Activated naive CD4-positive, alpha-beta T cell treated with anti-CD3 and anti-CD28 coated beads, Interleukin-2, amount 10 ng/mL, durations not matched to agents 7 days and 5 days (primary cell): Measurements from ENCODE around the gene SH2B3.

Source experiments
- CTCF ChIA-PET: fragments of 350-600 bp; sonication (Branson Sonifier 250); formaldehyde crosslinking; loops from one replicate; lab custom pipeline; 2021; ENCODE audit warnings: antibody characterized with exemption; lab: Charles Lee
- DNase-seq: peaks from one replicate; pipeline ENCODE4 v3.0.0-alpha.2; 2020
- H3K27ac Mint-ChIP-seq: one replicate; pipeline ENCODE4 v1.8.0; 2021; ENCODE audit warnings: mild to moderate bottlenecking, moderate library complexity, mixed read lengths
- H3K27me3 Mint-ChIP-seq: one replicate; pipeline ENCODE4 v1.8.0; 2021; ENCODE audit warnings: mild to moderate bottlenecking, mixed read lengths
- H3K36me3 Mint-ChIP-seq: one replicate; pipeline ENCODE4 v1.8.0; 2021; ENCODE audit warnings: mixed read lengths
- H3K4me1 Mint-ChIP-seq: one replicate; pipeline ENCODE4 v1.8.0; 2021; ENCODE audit warnings: mixed read lengths
- H3K4me3 Mint-ChIP-seq: one replicate; pipeline ENCODE4 v1.8.0; 2021; ENCODE audit warnings: mild to moderate bottlenecking, moderate library complexity, mixed read lengths
- H3K9me3 Mint-ChIP-seq: one replicate; pipeline ENCODE4 v1.8.0; 2021; ENCODE audit warnings: mixed read lengths

Gene SH2B3

DNA sequence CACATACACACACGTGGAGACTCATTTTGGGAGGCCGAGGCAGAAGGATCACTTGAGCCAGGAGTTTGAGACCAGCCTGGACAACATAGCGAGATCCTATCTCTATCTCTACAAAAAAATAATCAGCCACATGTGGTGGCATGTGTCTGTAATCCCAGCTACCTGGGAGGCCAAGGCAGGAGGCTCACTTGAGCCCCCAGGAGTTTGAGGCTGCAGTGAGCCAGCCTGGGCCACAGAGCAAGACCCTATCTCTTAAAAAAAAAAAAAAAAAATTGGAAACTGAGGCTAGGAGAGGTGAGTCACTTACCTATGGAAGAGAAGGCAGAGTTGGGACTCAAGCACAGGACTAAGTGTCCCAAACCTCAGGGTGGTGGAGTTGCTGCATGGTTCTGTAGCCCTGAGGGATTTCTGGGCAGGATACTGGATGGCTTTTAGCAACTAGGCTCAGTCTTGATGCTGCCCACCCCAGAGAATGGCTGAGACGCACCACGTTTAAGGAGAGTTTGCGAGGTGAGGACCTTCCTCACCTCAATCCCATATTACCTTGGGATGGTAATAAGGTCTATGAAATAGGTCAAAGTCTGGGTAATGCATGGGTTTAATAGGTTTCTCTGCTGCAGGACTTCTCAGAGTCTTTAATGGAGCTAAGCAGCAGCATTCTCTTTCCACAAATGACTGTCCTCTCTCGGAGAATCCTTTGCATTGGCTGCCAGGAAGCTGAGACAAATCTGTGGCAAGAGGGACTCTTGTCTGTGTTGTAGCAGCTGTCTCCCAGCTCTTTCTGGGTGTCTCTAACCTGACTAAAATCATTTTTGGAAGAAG is 35.6 kb downstream of the SH2B3 start:
- H3K4me3 Mint-ChIP-seq = no peak overlapping the region
- H3K27me3 Mint-ChIP-seq = no peaks in the 10 kb centered on the region
- CTCF ChIA-PET = interaction anchor here (1.1 to 20.9 kb wide), 3 partner anchors 11 to 39 kb away, joined by 3 to 757 read pairs (median 27); partner anchors contain the start of gene SH2B3
- DNase-seq = no peak
- peak overlapping the region; percentile 65 for H3K27ac Mint-ChIP-seq
- H3K9me3 Mint-ChIP-seq = no peaks in the 10 kb centered on the region
- H3K4me1 Mint-ChIP-seq = peaks cover 92% of the 10 kb centered on the region
- peaks cover 54% of the 10 kb centered on the region for H3K36me3 Mint-ChIP-seq

DNA sequence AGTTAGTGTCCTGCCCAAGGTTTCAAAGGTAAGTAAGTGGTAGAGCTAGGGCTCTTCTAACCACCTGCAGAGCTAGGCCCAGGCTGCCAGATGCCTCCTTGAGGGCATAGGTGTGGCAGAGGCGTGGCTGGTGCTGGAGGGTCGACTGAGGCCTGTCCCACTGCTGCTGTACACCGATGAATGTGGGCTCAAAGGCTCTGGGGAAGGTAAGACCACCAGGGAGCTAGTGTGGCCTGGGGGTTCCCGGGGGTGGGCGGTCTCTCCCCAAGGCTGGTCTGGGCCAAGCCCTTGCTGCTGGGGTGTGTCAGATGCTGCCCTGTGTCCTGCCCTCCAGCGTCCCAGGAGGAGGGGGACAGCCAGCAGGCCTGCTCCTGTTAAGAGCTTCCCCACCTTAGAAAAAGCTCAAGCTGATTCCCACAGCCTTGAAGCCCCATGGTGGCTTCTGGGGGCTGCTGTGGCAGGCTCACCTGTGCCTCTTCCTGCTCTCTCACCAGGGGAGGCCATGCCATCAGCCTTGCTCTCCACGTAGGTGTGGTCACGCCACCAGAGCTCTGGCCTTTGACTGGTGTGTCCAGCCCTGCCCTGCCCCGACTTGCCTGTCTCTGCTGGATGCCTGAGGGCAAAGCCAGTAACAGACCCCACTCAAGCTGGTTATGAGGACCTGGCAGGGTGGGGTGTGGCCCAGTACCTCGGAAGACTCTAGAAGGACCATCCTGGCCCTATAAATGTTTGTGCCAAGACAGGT is 36.8 kb downstream of the SH2B3 start:
- H3K36me3 Mint-ChIP-seq = peaks cover 59% of the 10 kb centered on the region
- CTCF ChIA-PET = interaction anchor here (1.1 to 20.9 kb wide), 5 partner anchors 8 to 40 kb away, joined by 3 to 757 read pairs (median 14); partner anchors contain the start of gene SH2B3
- peak overlapping the region; percentile 70 for H3K27ac Mint-ChIP-seq
- H3K9me3 Mint-ChIP-seq = no peaks in the 10 kb centered on the region
- no peaks in the 10 kb centered on the region for H3K27me3 Mint-ChIP-seq
- peaks cover 84% of the 10 kb centered on the region for H3K4me1 Mint-ChIP-seq
- H3K4me3 Mint-ChIP-seq = no peak overlapping the region
- DNase-seq = no peak

DNA sequence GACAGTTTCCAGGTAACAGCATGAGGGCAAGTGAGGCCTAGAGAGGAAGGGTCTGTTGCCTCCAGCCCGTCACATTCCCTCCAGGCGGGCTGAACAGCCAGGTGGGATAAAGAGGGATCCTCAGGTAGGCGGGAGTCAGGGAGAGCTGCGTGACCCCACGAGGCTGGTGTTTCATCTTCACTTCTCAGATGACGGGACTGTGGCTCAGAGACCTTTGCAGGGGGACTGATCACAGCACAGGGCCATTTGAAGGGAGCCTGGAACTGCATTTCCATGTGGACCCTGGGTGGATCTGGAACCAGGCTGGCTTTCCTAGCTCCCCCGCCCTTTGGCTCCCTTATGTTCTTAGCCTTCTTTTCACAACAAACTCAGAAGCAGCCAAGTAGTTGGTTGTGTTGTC is 37.4 kb downstream of the SH2B3 start:
- H3K27ac Mint-ChIP-seq = peak overlapping the region; percentile 95
- CTCF ChIA-PET = interaction anchor here (1.4 to 20.9 kb wide), 4 partner anchors 8 to 41 kb away, joined by 6 to 757 read pairs (median 20); partner anchors contain the start of gene SH2B3
- H3K36me3 Mint-ChIP-seq = peaks cover 59% of the 10 kb centered on the region
- peaks cover 81% of the 10 kb centered on the region for H3K4me1 Mint-ChIP-seq
- no peak for DNase-seq
- H3K27me3 Mint-ChIP-seq = no peaks in the 10 kb centered on the region
- H3K4me3 Mint-ChIP-seq = no peak overlapping the region
- H3K9me3 Mint-ChIP-seq = no peaks in the 10 kb centered on the region

DNA sequence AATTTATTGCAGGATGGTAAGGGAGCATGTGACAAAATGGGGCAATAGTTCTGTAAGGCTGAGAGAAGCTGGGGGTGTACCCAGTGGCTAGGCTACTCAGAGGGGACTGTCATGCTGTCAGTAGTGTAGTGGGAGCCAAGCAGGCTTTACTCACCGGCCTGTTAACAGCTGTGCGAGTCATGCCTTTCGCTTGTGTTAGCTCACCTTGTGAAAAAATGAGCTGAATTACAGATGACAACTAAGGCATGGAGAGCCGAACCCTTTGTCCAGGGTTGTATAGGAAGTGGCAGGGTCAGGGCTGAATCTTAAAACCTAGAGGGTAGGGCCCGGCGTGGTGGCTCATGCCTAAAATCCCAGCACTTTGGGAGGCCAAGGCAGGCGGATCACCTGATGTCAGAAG is 37.9 kb downstream of the SH2B3 start:
- Mint-ChIP-seq H3K4me1 (peaks cover 81% of the 10 kb centered on the region), H3K4me3 (no peak overlapping the region), H3K36me3 (peaks cover 61% of the 10 kb centered on the region), H3K27me3 (no peaks in the 10 kb centered on the region), H3K9me3 (no peaks in the 10 kb centered on the region), H3K27ac (peak overlapping the region; percentile 95)
- CTCF ChIA-PET = interaction anchor here (0.9 to 20.9 kb wide), 6 partner anchors 8 to 41 kb away, joined by 3 to 757 read pairs (median 11); partner anchors contain the start of gene SH2B3
- no peak for DNase-seq

DNA sequence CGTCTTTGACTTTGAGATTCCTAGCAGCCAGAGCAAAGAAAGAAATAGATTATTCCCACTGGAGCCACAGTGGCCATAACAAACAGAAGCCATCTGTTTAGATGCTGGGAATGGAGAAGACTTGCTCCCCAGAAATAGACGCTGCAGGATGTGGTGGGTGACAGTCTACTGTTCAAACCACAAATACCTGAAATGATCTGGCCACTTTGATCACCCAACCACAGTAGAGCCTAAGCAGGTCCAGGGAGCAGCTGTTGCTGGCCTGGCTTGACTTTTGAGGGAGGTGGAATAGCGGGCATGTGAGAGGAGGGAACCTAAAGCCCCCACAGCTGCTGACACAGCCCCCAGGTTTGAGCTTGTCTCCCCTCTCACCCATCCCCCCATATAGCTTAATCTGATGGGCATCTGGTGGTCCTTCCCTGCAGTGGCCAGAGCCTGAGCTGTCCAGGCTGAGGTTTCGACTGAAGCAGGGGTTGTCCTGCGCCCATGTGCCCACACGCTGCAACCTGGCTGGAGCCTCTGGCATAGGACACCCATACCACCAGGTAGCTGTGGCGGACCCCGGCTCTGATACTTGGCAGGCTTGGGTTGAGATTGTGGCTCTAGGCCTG is 38.7 kb downstream of the SH2B3 start:
- DNase-seq = peak; percentile 57
- Mint-ChIP-seq H3K36me3 (peaks cover 67% of the 10 kb centered on the region), H3K4me1 (peaks cover 83% of the 10 kb centered on the region), H3K4me3 (peak overlapping the region; percentile 58), H3K27ac (peak overlapping the region; percentile 95), H3K27me3 (no peaks in the 10 kb centered on the region), H3K9me3 (no peaks in the 10 kb centered on the region)
- CTCF ChIA-PET = interaction anchor here (0.9 to 20.9 kb wide), 6 partner anchors 10 to 42 kb away, joined by 3 to 757 read pairs (median 11); partner anchors contain the start of gene SH2B3

DNA sequence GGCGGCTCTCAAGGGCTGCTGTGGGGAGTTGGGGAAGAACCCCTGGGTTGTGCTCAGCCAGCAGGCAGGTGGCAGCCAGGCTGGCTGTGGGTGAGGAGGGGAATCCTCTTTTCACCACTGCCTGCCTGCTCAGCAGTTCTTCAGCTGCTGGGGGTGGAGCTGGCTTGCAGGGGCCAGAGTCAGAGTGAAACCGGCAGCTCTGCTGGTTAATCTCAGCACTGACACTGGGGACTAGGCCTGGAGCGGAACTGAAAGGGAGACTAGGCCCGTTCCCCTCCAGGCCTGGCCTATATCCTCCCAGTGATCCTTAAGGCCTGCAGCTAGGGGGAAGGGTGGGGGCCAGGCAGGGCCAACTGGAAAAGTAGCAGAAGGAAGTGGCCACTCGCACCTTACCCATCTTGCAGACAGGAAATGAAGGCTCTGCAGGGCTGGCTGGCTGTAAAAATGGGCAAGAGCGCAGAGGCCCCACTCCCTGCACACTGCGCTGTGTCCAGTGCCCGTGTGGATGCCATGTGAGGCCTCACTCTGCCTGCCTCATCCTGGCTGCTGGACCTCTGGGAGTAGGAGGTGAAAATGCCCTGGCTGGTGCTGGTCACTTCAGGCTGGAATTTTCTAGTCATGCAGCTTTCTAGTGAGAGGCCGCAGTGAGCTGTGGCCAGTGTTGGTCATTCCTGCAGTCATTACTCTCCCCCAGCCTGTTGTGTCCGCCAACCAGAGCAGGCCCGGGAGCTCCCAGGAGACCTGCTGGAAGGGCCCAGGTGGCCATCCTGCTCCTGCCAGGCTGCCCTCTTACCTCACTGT is 39.4 kb downstream of the SH2B3 start:
- Mint-ChIP-seq H3K27ac (peak overlapping the region; percentile 95), H3K4me1 (peaks cover 85% of the 10 kb centered on the region), H3K4me3 (peak overlapping the region; percentile 58), H3K27me3 (no peaks in the 10 kb centered on the region), H3K36me3 (peaks cover 70% of the 10 kb centered on the region), H3K9me3 (no peaks in the 10 kb centered on the region)
- CTCF ChIA-PET = interaction anchor here (1.0 to 20.9 kb wide), 5 partner anchors 10 to 43 kb away, joined by 3 to 757 read pairs (median 14); partner anchors contain the start of gene SH2B3
- DNase-seq = peak; percentile 93

DNA sequence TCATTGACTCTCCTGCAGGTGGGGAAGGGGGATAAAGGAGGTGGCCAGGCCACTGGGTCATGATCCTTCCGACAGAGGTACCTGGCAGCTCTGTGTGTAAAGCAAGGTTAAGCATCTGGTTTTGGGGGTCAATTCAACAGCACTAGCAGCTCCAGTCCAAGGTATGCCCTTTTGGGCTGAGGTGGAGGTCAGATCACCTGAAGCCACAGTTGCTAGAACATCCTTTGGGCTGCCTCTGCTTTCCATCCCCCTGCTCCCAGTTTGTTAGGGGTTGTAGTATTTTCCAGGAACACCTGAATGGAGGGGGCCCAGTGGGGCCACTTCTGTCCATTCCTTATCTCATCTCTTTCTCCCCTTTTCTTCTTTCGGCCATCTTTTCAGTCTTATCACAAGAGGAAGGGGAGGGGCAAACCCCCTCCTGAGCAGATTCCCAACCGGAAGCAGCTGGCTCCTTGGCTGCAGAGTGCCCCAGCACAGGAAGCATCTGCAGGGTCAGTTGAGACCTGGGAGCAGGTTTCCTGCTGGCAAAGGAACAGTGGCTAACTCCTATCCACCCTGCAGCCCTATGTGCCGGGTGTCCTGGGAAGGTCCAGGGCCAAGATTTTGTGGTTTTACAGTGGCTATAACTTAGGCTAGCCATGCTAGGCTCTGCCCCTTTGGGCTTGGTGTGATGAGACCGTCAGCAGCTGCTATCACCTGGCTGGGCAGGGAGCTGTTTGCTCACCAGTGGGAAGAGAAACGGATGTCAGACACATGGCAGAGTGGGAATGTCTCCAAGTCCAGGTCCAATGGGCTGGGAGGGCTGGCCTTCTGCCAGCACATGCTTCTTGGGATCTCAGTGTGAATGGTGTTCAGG is 40.2 kb downstream of the SH2B3 start:
- peaks cover 84% of the 10 kb centered on the region for H3K4me1 Mint-ChIP-seq
- H3K27me3 Mint-ChIP-seq = no peaks in the 10 kb centered on the region
- H3K4me3 Mint-ChIP-seq = no peak overlapping the region
- H3K9me3 Mint-ChIP-seq = no peaks in the 10 kb centered on the region
- CTCF ChIA-PET = interaction anchor here (1.4 to 20.9 kb wide), 4 partner anchors 11 to 44 kb away, joined by 6 to 757 read pairs (median 20); partner anchors contain the start of gene SH2B3
- peaks cover 70% of the 10 kb centered on the region for H3K36me3 Mint-ChIP-seq
- H3K27ac Mint-ChIP-seq = peak overlapping the region; percentile 95
- DNase-seq = no peak

DNA sequence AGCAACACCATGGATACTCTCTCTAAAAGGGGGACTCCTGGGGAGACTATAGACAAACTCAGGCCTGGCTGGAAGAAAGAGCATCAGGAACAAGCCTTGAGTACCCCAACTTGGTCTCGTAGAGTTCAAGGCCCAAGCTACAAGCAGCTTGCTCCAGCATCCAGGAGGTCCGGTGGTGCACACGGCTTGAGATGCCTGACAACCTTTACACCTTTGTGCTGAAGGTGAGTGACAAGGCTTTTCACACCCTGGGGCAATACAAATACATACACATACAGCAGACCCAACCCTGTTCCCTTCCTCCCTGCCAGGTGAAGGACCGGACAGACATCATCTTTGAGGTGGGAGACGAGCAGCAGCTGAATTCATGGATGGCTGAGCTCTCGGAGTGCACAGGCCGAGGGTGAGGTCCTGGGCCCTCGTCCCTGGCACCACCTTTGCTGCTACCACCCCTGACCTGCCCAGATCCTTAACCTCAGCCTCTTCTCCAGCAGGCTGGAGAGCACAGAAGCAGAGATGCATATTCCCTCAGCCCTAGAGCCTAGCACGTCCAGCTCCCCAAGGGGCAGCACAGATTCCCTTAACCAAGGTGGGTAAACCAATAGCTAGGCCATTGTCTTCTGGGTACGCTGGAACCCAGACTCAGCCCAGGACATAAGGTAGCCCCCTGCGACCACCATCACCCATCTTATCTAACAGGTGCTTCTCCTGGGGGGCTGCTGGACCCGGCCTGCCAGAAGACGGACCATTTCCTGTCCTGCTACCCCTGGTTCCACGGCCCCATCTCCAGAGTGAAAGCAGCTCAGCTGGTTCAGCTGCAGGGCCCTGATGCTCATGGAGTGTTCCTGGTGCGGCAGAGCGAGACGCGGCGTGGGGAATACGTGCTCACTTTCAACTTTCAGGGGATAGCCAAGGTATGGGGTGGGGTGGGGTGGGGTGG is 41.2 kb downstream of the SH2B3 start:
- CTCF ChIA-PET = interaction anchor here (1.4 to 20.9 kb wide), 3 partner anchors 16 to 45 kb away, joined by 6 to 757 read pairs (median 27); partner anchors contain the start of gene SH2B3
- H3K27ac Mint-ChIP-seq = peak overlapping the region; percentile 11
- H3K36me3 Mint-ChIP-seq = peaks cover 71% of the 10 kb centered on the region
- peaks cover 84% of the 10 kb centered on the region for H3K4me1 Mint-ChIP-seq
- no peak for DNase-seq
- H3K9me3 Mint-ChIP-seq = no peaks in the 10 kb centered on the region
- no peak overlapping the region for H3K4me3 Mint-ChIP-seq
- no peaks in the 10 kb centered on the region for H3K27me3 Mint-ChIP-seq

DNA sequence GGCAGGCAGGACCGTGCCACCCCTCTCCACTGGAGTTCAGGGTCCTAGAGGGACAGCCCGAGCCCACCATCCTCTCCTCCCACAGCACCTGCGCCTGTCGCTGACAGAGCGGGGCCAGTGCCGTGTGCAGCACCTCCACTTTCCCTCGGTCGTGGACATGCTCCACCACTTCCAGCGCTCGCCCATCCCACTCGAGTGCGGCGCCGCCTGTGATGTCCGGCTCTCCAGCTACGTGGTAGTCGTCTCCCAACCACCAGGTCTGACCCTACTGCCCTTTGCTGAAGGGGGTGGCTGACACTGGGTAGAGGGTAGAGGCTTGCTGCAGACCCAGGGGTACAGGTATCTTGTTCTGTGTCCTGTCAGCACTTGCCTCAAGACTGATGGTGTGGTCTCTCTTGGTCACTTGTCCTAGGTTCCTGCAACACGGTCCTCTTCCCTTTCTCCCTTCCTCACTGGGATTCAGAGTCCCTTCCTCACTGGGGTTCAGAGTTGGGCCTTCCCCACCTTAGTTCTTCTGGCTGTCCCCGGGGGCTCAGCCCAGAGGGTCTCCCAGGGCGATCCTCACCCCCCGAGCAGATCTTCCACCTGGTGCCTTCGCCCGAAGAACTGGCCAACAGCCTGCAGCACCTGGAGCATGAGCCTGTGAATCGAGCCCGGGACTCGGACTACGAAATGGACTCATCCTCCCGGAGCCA is 42.0 kb downstream of the SH2B3 start:
- peaks cover 67% of the 10 kb centered on the region for H3K36me3 Mint-ChIP-seq
- CTCF ChIA-PET = interaction anchor here (0.9 to 20.9 kb wide), 3 partner anchors 23 to 81 kb away, joined by 3 to 757 read pairs (median 6); partner anchors contain the start of gene SH2B3
- peaks cover 75% of the 10 kb centered on the region for H3K4me1 Mint-ChIP-seq
- H3K27ac Mint-ChIP-seq = peak overlapping the region; percentile 22
- H3K27me3 Mint-ChIP-seq = no peaks in the 10 kb centered on the region
- H3K4me3 Mint-ChIP-seq = no peak overlapping the region
- H3K9me3 Mint-ChIP-seq = no peaks in the 10 kb centered on the region
- DNase-seq = no peak

DNA sequence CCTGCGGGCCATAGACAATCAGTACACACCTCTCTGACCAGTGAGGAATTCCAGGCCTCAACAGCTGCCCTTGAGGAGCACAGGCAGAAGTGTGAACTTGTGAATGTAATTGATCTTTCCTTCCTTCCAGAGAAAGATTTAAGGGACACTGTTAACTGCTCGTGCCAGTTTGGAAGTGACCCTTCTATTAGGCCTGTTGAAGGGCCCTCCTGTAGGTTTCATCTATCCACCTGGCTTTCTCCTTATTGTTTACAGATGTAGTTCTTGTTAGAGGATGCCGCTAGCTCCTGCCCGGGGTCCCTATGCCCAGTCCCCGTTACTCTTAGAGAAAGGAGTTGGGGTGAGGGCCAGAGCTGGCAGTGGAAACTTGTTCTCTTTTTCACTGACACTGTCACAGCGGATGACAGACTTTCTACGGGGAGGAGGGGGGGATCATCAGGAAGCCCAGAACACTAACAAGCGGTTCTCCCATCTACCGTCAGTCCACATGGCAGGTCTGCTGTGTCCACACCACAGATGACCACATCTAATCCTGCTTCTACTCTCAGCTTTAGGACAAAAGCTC is 42.6 kb downstream of the SH2B3 start:
- H3K4me1 Mint-ChIP-seq = peaks cover 69% of the 10 kb centered on the region

More for the DNA sequence above, 42.6 kb downstream of the SH2B3 start:
- Mint-ChIP-seq H3K27me3 (no peaks in the 10 kb centered on the region), H3K4me3 (no peak overlapping the region), H3K9me3 (no peaks in the 10 kb centered on the region), H3K27ac (peak overlapping the region; percentile 22), H3K36me3 (peaks cover 64% of the 10 kb centered on the region)
- DNase-seq = no peak
- CTCF ChIA-PET = interaction anchor here (0.9 to 20.9 kb wide), 3 partner anchors 11 to 80 kb away, joined by 3 to 757 read pairs (median 3); partner anchors contain the start of gene SH2B3
